Liver (tissue), 9 donors: ENCODE data around the gene MED26. TPM values are rescaled to one million over a fixed set of nuclear protein-coding genes. Genes with fewer than 3 reads are reported as not detected.
A peak's percentile ranks its signal among the peaks of the same experiment; 100 is the strongest.

Experiments used
- DNase-seq: peaks from one replicate; pipeline ENCODE4 v3.0.0-alpha.2; 2017; ENCODE audit warnings: low spot score
- H3K27ac ChIP-seq, 2 donors: one replicate each; pipeline ENCODE4 v1.7.0; 2013; ENCODE audit warnings: inconsistent platforms in 2 of 2, low read length in 2 of 2, control low read depth in 1 of 2, low read depth in 1 of 2, mild to moderate bottlenecking in 1 of 2
- H3K27me3 ChIP-seq, 4 donors: one replicate each; pipeline versions ENCODE4 v1.6.1 to v1.7.0; 2013; ENCODE audit warnings: low read length in 3 of 4, inconsistent platforms in 1 of 4, mild to moderate bottlenecking in 1 of 4, moderate library complexity in 1 of 4; ENCODE audit not compliant: control insufficient read depth in 4 of 4, insufficient read depth in 4 of 4
- H3K36me3 ChIP-seq, 4 donors: one replicate each; pipeline versions ENCODE4 v1.6.1 to v1.7.0; 2013; ENCODE audit warnings: low read length in 3 of 4, mild to moderate bottlenecking in 3 of 4, low read depth in 1 of 4, moderate library complexity in 1 of 4; ENCODE audit not compliant: control insufficient read depth in 4 of 4, insufficient read depth in 3 of 4
- H3K4me1 ChIP-seq, 4 donors: one replicate each; pipeline versions ENCODE4 v1.6.1 to v1.7.0; 2013; ENCODE audit warnings: low read length in 3 of 4, mild to moderate bottlenecking in 3 of 4, moderate library complexity in 1 of 4; ENCODE audit not compliant: control insufficient read depth in 4 of 4, insufficient read depth in 4 of 4
- H3K4me3 ChIP-seq, 3 donors: one replicate each; pipeline versions ENCODE4 v1.6.1 to v1.7.0; 2013; ENCODE audit warnings: low read length in 3 of 3, control low read depth in 1 of 3, low read depth in 1 of 3, mild to moderate bottlenecking in 1 of 3
- H3K9ac ChIP-seq, 2 donors: one replicate each; pipeline ENCODE4 v1.7.0; 2013; ENCODE audit warnings: low read length in 2 of 2, mild to moderate bottlenecking in 2 of 2, moderate library complexity in 2 of 2, control low read depth in 1 of 2, low read depth in 1 of 2
- H3K9me3 ChIP-seq, 4 donors: one replicate each; pipeline versions ENCODE4 v1.6.1 to v1.7.0; 2013; ENCODE audit warnings: low read length in 3 of 4; ENCODE audit not compliant: control insufficient read depth in 4 of 4
- ATF3 ChIP-seq: IDR thresholded peaks from 2 replicates; pipeline ENCODE4 v1.6.1; 2016; ENCODE audit warnings: antibody characterized with exemption
- CTCF ChIP-seq: fragments of 150-350 bp; IDR thresholded peaks from 2 replicates; pipeline ENCODE4 v1.5.1; 2017; ENCODE audit warnings: improper control_type of control experiment, low read depth, low read length; ENCODE audit not compliant: missing input control
- EGR1 ChIP-seq, 2 donors: IDR thresholded peaks; 2 replicates each; pipeline ENCODE4 v1.6.1; 2016 to 2018; ENCODE audit warnings: antibody characterized with exemption in 2 of 2, low read depth in 2 of 2
- FOXA1 ChIP-seq: IDR thresholded peaks from 2 replicates; pipeline ENCODE4 v1.6.1; 2016; ENCODE audit warnings: antibody characterized with exemption
- FOXA2 ChIP-seq: IDR thresholded peaks from 2 replicates; pipeline ENCODE4 v1.6.1; 2016; ENCODE audit warnings: antibody characterized with exemption
- GABPA ChIP-seq, 2 donors: IDR thresholded peaks in 1 of 2; conservative IDR thresholded peaks in 1 of 2; 2 replicates each; pipeline ENCODE4 v1.6.1; 2016; ENCODE audit warnings: antibody characterized with exemption in 2 of 2, mild to moderate bottlenecking in 1 of 2, moderate library complexity in 1 of 2
- HNF4A ChIP-seq, 2 donors: conservative IDR thresholded peaks; 2 replicates each; pipeline ENCODE4 v1.6.1; 2016; ENCODE audit warnings: antibody characterized with exemption in 2 of 2, mild to moderate bottlenecking in 2 of 2
- HNF4G ChIP-seq: IDR thresholded peaks from 2 replicates; pipeline ENCODE4 v1.6.1; 2016; ENCODE audit warnings: antibody characterized with exemption
- JUND ChIP-seq, 2 donors: IDR thresholded peaks; 2 replicates each; pipeline ENCODE4 v1.6.1; 2016; ENCODE audit warnings: antibody characterized with exemption in 2 of 2
- MAX ChIP-seq: IDR thresholded peaks from 2 replicates; pipeline ENCODE4 v1.6.1; 2016; ENCODE audit warnings: antibody characterized with exemption
- NR2F2 ChIP-seq: IDR thresholded peaks from 2 replicates; pipeline ENCODE4 v1.6.1; 2016; ENCODE audit warnings: antibody characterized with exemption
- RAD21 ChIP-seq, 2 donors: IDR thresholded peaks; 2 replicates each; pipeline ENCODE4 v1.6.1; 2016; ENCODE audit warnings: antibody characterized with exemption in 2 of 2, mild to moderate bottlenecking in 2 of 2
- REST ChIP-seq: IDR thresholded peaks from 2 replicates; pipeline ENCODE4 v1.6.1; 2016; ENCODE audit warnings: antibody characterized with exemption, mild to moderate bottlenecking
- RXRA ChIP-seq, 2 donors: IDR thresholded peaks; 2 replicates each; pipeline ENCODE4 v1.6.1; 2017 to 2018; ENCODE audit warnings: antibody characterized with exemption in 2 of 2, mild to moderate bottlenecking in 1 of 2
- SP1 ChIP-seq: IDR thresholded peaks from 2 replicates; pipeline ENCODE4 v1.6.1; 2018; ENCODE audit warnings: antibody characterized with exemption, mild to moderate bottlenecking
- TAF1 ChIP-seq: conservative IDR thresholded peaks from 2 replicates; pipeline ENCODE4 v1.6.1; 2016; ENCODE audit warnings: antibody characterized with exemption, mild to moderate bottlenecking
- YY1 ChIP-seq: IDR thresholded peaks from 2 replicates; pipeline ENCODE4 v1.6.1; 2016; ENCODE audit warnings: antibody characterized with exemption, mild to moderate bottlenecking
- ZBTB33 ChIP-seq: IDR thresholded peaks from 2 replicates; pipeline ENCODE4 v1.6.1; 2016; ENCODE audit warnings: antibody characterized with exemption
- WGBS: extraction: QIAGEN DNeasy Blood & Tissue Kit; methylation state at CpG from one replicate; pipeline ENCODE4 v1.1.7; 2013; 5-methylcytosine and 5-hydroxymethylcytosine counted together
- polyA plus RNA-seq, 2 donors: library from polyadenylated mRNA; stranded (reverse) in 1 of 2; unstranded in 1 of 2; fragments of 200-250 nt in 1 of 2; fragments of >200 nt in 1 of 2; fragmentation: Nextera tagmentation in 1 of 2; extraction: Ambion mirVana in 1 of 2; gene quantifications; one replicate each; pipeline versions ENCODE4 v1.2.1 to v1.2.3, GENCODE V29; 2013 to 2015
- total RNA-seq, 2 donors: library from RNA; depleted of rRNA; stranded (reverse); fragments of >200 nt; gene quantifications; one replicate each; pipeline ENCODE4 v1.2.3, GENCODE V29; 2014
- donor health status: healthy.
- donor health status: healthy.
- donor health status: healthy.
- donor health status: healthy.
- donor health status: healthy.

MED26 gene
- total and polyA plus RNA-seq, 4 donors: 1.5 to 3.8 (median 3.2) TPM

- WGBS: under 1% methylated on average over 76 of the region's 76 CpGs
- TF ChIP-seq ATF3 (no peak), CTCF (no peak)
Observed at GRCh38 chr19:16660763-16661479, 32.9 kb upstream of the MED26 start, which contains the start of gene TMEM38A. Gene TMEM38A, plus strand, starts transcription at chr19:16661139. Its CDS starts 79 bp downstream, at chr19:16661218.

GRCh38 chr19:16659832-16660708 lies 32.1 kb upstream of the MED26 start, which contains the start of gene SMIM7:
Gene SMIM7, minus strand, starts transcription at chr19:16660144. Its CDS starts 34 bp downstream, at chr19:16660110.
- Histone ChIP-seq H3K27ac (peak within 1 kb of the TSS; percentile 84 to 98), H3K36me3 (peaks cover 3 to 19% (median 8%) of the 10 kb centered on the region in 4 donors), H3K4me3 (peak within 1 kb of the TSS; percentile 75 to 95 (median 86)), H3K27me3 (no peaks in the 10 kb centered on the region), H3K9me3 (no peaks in the 10 kb centered on the region), H3K4me1 (peaks cover 0 to 34% (median 21%) of the 10 kb centered on the region in 4 donors), H3K9ac (peak within 1 kb of the TSS; percentile 75 to 97)
- TF ChIP-seq GABPA (IDR thresholded peaks at IDR 0.05 in 1 of 2, conservative IDR thresholded peaks at IDR 0.05 in 1 of 2): peak; percentile 99
- TF ChIP-seq HNF4A (conservative IDR thresholded peaks at IDR 0.05): peak in 1 of 2 donors; percentile 30
- peak; percentile 66 to 75 for TF ChIP-seq RXRA (IDR thresholded peaks at IDR 0.05)
- no peak for TF ChIP-seq TAF1
- no peak for TF ChIP-seq JUND (IDR thresholded peaks at IDR 0.05)
- peak; percentile 64 for TF ChIP-seq YY1
- TF ChIP-seq NR2F2: peak; percentile 87
- TF ChIP-seq REST: peak; percentile 91
- TF ChIP-seq RAD21 (IDR thresholded peaks at IDR 0.05): peak; percentile 14 to 25
- TF ChIP-seq SP1: peak; percentile 95
- no peak for TF ChIP-seq FOXA2
- peak; percentile 86 for TF ChIP-seq ZBTB33
- no peak for TF ChIP-seq CTCF
- TF ChIP-seq MAX: peak; percentile 82
- no peak for TF ChIP-seq HNF4G
- peak; percentile 17 to 55 for TF ChIP-seq EGR1 (IDR thresholded peaks at IDR 0.05; ENCODE audit: low read depth in 2 of 2)
- no peak for TF ChIP-seq ATF3
- TF ChIP-seq FOXA1: peak; percentile 36
- 1% methylated on average over 60 of the region's 60 CpGs for WGBS
- peak; percentile 97 for DNase-seq

More at GRCh38 chr19:16660763-16661479, 32.9 kb upstream of the MED26 start, which contains the start of gene TMEM38A:
- peak within 1 kb of the TSS; percentile 84 to 98 for H3K27ac ChIP-seq
- peaks cover 0 to 34% (median 21%) of the 10 kb centered on the region in 4 donors for H3K4me1 ChIP-seq
- peak within 1 kb of the TSS; percentile 75 to 97 for H3K9ac ChIP-seq
- peak; percentile 48 for DNase-seq
- peaks cover 0 to 14% (median 6%) of the 10 kb centered on the region in 4 donors for H3K36me3 ChIP-seq
- H3K4me3 ChIP-seq: peak within 1 kb of the TSS; percentile 75 to 95 (median 86)
- H3K9me3 ChIP-seq: no peaks in the 10 kb centered on the region
- no peaks in the 10 kb centered on the region for H3K27me3 ChIP-seq
